ENCODE data around the gene VRTN.

VRTN gene

GRCh38 chr14:74400031-74400685, 51.9 kb downstream of the VRTN start:
- DNase-seq, result no peak

GRCh38 chr14:74400919-74401503, 52.7 kb downstream of the VRTN start:
- DNase-seq, result no peak

- DNase-seq, result peak; percentile 25
These were observed 53.4 kb downstream of the VRTN start for GRCh38 chr14:74401504-74402241.

GRCh38 chr14:74402401-74403251, 54.4 kb downstream of the VRTN start:
- DNase-seq, result no peak

GRCh38 chr14:74403619-74404417, 55.5 kb downstream of the VRTN start:
- DNase-seq, result no peak

- no peak for DNase-seq
These were observed 56.2 kb downstream of the VRTN start for GRCh38 chr14:74404435-74404834.

GRCh38 chr14:74405663-74406062, 57.4 kb downstream of the VRTN start:
- DNase-seq, result no peak

- DNase-seq, result no peak
These were observed 58.9 kb downstream of the VRTN start for GRCh38 chr14:74407021-74407800.

GRCh38 chr14:74407801-74408154, 59.5 kb downstream of the VRTN start:
- no peak for DNase-seq

- DNase-seq, result no peak
These were observed 60.6 kb downstream of the VRTN start for GRCh38 chr14:74408870-74409269.

GRCh38 chr14:74409441-74409840, 61.2 kb downstream of the VRTN start:
- no peak for DNase-seq

All from NCI-H524 treated with DMSO at 0.1 percent for 48 hours (cell line).